ENCODE data around the gene CCRL2. TPM values are rescaled to one million over a fixed set of nuclear protein-coding genes. Genes with fewer than 3 reads are reported as not detected.
"Not testable (repeated sequence)": the region's sequence is repeated elsewhere in the genome, so short reads cannot be mapped to it uniquely, and the experiment has no call there.

CCRL2 gene
- total RNA-seq, 6 experiments from 2014 or later: 0.30 to 2.8 (median 1.3) TPM

- 66% methylated on average over 4 of the region's 6 CpGs for WGBS (ENCODE audit: insufficient coverage, low coverage, low lambda C conversion rate, missing lambda C conversion rate)
- H3K27ac ChIP-seq: no peak overlapping the region
- no peak overlapping the region for H3K4me3 ChIP-seq
- intact Hi-C loops (cut with DNase I): no loop called here
- no peaks in the 10 kb centered on the region for H3K36me3 ChIP-seq
- TF ChIP-seq POLR2A (IDR thresholded peaks at IDR 0.05) (no peak), CTCF (IDR thresholded peaks at IDR 0.05) (no peak)
- DNase-seq: no peak
- no peaks in the 10 kb centered on the region for H3K27me3 ChIP-seq
- ATAC-seq: peak in 3 of 4 donors; percentile 15 to 35 (median 28)
- H3K9me3 ChIP-seq: no peaks in the 10 kb centered on the region
- peaks cover 0 to 10% (median 3%) of the 10 kb centered on the region in 4 donors for H3K4me1 ChIP-seq
These were observed 23.7 kb upstream of the CCRL2 start for GRCh38 chr3:46383211-46383950.

- intact Hi-C loops (cut with DNase I): no loop called here
- Histone ChIP-seq H3K27ac (no peak overlapping the region), H3K9me3 (no peaks in the 10 kb centered on the region), H3K36me3 (no peaks in the 10 kb centered on the region), H3K27me3 (no peaks in the 10 kb centered on the region), H3K4me3 (no peak overlapping the region), H3K4me1 (peaks cover 0 to 10% (median 3%) of the 10 kb centered on the region in 4 donors)
- ATAC-seq (no peak), DNase-seq (no peak)
- TF ChIP-seq POLR2A (IDR thresholded peaks at IDR 0.05): no peak
- TF ChIP-seq CTCF (IDR thresholded peaks at IDR 0.05): no peak
- 26% methylated on average over 3 of the region's 5 CpGs for WGBS (ENCODE audit: insufficient coverage, low coverage, low lambda C conversion rate, missing lambda C conversion rate)
These were observed 23.1 kb upstream of the CCRL2 start for GRCh38 chr3:46383951-46384330.

- TF ChIP-seq CTCF (IDR thresholded peaks at IDR 0.05) (no peak), POLR2A (IDR thresholded peaks at IDR 0.05) (no peak)
- ATAC-seq (peak in 3 of 4 donors; percentile 45 to 74 (median 70)), DNase-seq (no peak)
- Histone ChIP-seq H3K4me3 (no peak overlapping the region), H3K9me3 (no peaks in the 10 kb centered on the region), H3K27ac (no peak overlapping the region), H3K4me1 (peaks cover 0 to 2% (median 0%) of the 10 kb centered on the region in 4 donors), H3K27me3 (no peaks in the 10 kb centered on the region), H3K36me3 (no peaks in the 10 kb centered on the region)
- 38% methylated on average over 4 of the region's 4 CpGs for WGBS (ENCODE audit: insufficient coverage, low coverage, low lambda C conversion rate, missing lambda C conversion rate)
- intact Hi-C loops (cut with DNase I): no loop called here
These were observed 20.9 kb upstream of the CCRL2 start for GRCh38 chr3:46386205-46386604.

- H3K9me3 ChIP-seq; H3K4me3 ChIP-seq; H3K36me3 ChIP-seq; H3K27ac ChIP-seq; ATAC-seq; H3K4me1 ChIP-seq; intact Hi-C loops (cut with DNase I); H3K27me3 ChIP-seq; DNase-seq: not testable (repeated sequence)
- WGBS (ENCODE audit: insufficient coverage, low coverage, low lambda C conversion rate, missing lambda C conversion rate): 67% methylated on average over 4 of the region's 4 CpGs
These were observed 18.2 kb upstream of the CCRL2 start for GRCh38 chr3:46388847-46389246.

GRCh38 chr3:46389306-46389705 lies 17.8 kb upstream of the CCRL2 start:
- DNase-seq: no peak
- Histone ChIP-seq H3K9me3 (no peaks in the 10 kb centered on the region), H3K27ac (no peak overlapping the region), H3K27me3 (no peaks in the 10 kb centered on the region), H3K4me3 (no peak overlapping the region), H3K36me3 (no peaks in the 10 kb centered on the region), H3K4me1 (peaks cover 0 to 7% (median 0%) of the 10 kb centered on the region in 4 donors)
- no peak for ATAC-seq
- TF ChIP-seq CTCF (IDR thresholded peaks at IDR 0.05) (no peak), POLR2A (IDR thresholded peaks at IDR 0.05) (no peak)
- WGBS (ENCODE audit: insufficient coverage, low coverage, low lambda C conversion rate, missing lambda C conversion rate): 57% methylated on average over 5 of the region's 6 CpGs
- intact Hi-C loops (cut with DNase I): no loop called here

GRCh38 chr3:46391526-46391925 lies 15.5 kb upstream of the CCRL2 start:
- H3K36me3 ChIP-seq; DNase-seq; H3K27ac ChIP-seq; intact Hi-C loops (cut with DNase I); H3K9me3 ChIP-seq; ATAC-seq; H3K4me1 ChIP-seq; H3K4me3 ChIP-seq; H3K27me3 ChIP-seq: not testable (repeated sequence)
- WGBS (ENCODE audit: insufficient coverage, low coverage, low lambda C conversion rate, missing lambda C conversion rate): 92% methylated on average over 5 of the region's 5 CpGs

Measured in right lobe of liver (tissue), 6 donors.